Tongue (tissue), 2 donors: Measurements from ENCODE around the gene ZNF483. TPM values are rescaled to one million over a fixed set of nuclear protein-coding genes. Genes with fewer than 3 reads are reported as not detected.
"Not testable (repeated sequence)": the region's sequence is repeated elsewhere in the genome, so short reads cannot be mapped to it uniquely, and the experiment has no call there.

ENCODE experiments used
- DNase-seq: peaks from one replicate; pipeline ENCODE4 v3.0.0-alpha.2; 2015
- total RNA-seq: library from RNA; depleted of rRNA; stranded (reverse); fragments of >200 nt; gene quantifications from one replicate; pipeline ENCODE4 v1.2.3, GENCODE V29; 2014

ZNF483 gene
- total RNA-seq: 9.3 TPM

- peak; percentile 91 for DNase-seq
Observed at GRCh38 chr9:111525056-111525977, at the start of gene ZNF483. Gene ZNF483, plus strand, starts transcription at chr9:111525179. Its CDS starts 2,217 bp downstream, at chr9:111527396.

DNA sequence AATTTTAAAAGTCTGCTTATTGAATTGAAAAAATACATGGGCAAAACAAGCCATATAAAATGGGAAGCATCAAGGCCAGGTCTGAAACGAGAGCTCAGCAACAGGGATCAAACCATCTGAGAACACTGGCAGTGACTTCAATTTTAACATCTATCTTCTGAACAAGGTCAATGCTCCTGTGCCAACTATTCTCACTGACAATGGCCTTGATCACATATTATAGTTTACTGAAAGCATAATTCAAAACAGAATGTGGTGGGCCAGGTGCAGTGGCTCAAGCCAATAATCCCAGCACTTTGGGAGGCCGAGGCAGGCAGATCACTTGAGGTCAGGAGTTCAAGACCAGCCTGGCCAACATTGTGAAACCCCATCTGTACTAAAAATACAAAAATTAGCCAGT is 49.8 kb upstream of the ZNF483 start:
- no peak for DNase-seq

DNA sequence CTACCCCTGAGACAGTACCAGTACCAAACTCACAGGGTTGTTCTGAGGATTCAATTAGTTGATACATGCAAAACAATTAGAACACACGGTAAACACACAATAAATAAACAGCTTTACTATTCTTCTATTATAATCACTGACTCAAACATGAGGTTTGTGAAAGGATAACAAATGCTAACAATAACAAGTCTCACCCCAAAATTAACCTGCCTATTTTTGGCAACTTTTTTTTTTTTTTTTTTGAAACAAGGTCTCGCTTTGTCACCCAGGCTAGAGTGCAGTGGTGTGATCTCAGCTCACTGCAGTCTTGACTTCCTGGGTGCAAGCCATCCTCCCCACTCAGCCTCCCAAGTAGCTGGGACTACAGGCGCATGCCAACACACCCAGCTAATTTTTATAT is 47.3 kb upstream of the ZNF483 start:
- DNase-seq: no peak

- DNase-seq: no peak
Observed at GRCh38 chr9:111481885-111482636, 42.9 kb upstream of the ZNF483 start.

GRCh38 chr9:111482694-111483438 is 42.1 kb upstream of the ZNF483 start:
- peak; percentile 84 for DNase-seq

DNA sequence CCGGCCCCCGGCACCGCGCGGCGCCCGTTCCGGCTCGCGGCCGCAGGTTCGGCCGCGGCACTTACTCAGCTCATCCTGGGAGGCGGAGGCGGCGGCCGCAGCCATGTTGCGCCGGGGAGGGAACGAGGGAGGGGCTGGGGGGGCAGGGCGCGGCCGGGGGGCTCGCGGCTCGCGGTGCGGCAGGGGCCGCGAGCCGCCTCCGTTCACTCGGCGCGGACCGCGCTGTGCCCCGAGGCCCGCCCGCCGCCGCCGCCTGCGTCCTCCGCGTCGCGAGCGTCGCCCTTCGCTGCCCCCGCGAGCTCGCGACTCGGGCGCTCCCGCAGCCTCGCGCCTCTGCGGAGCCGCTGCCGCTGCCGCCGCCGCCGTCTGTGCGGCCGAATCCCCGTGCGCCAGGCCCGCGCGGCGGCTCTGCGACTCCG is 41.5 kb upstream of the ZNF483 start:
- peak; percentile 76 for DNase-seq

GRCh38 chr9:111483858-111484571 is 41.0 kb upstream of the ZNF483 start, which contains the start of gene ECPAS:
Gene ECPAS, minus strand, starts transcription at chr9:111484383. Its CDS starts 11,465 bp downstream, at chr9:111472918.
- peak; percentile 88 for DNase-seq

DNA sequence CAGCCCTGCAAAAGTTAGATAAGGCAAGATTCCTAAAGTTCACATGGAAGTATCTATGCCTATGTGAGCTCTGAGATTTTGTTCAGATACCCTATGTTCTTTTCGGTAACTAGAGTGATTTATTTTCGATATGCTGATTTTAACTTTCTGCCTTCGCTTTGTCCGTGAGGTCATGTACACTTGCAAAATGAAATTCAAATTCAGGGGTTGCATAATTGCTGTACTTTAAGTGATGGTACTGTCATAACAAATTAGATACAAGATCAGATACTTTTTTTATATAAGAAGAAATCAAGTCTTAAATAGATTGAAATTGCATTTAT is 40.4 kb upstream of the ZNF483 start:
- DNase-seq: no peak

DNA sequence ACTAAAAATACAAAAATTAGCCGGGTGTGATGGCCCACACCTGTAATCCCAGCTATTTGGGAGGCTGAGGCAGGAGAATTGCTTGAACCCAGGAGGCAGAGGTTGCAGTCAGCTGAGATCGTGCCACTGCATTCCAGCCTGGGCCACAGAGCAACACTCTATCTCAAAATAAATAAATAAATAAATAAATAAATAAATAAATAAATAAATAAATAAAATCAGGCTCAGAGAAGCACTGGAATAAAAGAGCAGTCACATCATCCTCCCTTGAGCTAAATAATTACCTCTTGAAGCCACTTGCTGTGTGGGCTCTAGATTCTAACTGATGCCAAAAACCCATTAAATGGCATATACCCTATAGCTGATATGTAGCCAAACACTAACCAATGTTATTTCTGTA is 27.8 kb upstream of the ZNF483 start:
- DNase-seq: not testable (repeated sequence)

DNA sequence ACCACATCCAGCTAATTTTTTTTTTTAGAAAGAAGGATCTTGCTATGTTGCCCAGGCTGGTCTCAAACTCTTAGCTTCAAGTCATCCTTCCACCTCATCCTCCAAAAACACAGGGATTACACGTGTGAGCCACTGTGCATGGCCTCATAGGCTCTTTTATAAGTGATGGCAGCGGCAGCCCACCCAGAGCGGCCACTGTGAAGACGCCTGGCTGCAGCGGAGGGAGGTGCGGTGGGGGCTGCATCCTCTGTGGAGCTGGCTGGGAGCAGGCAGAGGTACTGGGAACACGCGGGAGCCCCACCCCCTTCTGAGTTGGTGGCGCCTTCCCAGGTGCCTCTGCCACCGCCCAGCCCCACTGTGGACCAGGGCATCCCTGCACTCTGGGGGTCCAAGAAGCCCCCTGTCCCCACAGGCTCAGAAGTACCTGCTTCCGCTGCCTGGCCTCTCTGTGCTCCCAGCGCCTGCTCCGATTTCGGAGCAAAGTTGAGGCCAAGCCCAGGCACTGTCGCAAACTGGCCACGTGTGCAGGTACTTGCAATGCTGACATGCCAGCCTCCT is 23.9 kb upstream of the ZNF483 start:
- DNase-seq: no peak

DNA sequence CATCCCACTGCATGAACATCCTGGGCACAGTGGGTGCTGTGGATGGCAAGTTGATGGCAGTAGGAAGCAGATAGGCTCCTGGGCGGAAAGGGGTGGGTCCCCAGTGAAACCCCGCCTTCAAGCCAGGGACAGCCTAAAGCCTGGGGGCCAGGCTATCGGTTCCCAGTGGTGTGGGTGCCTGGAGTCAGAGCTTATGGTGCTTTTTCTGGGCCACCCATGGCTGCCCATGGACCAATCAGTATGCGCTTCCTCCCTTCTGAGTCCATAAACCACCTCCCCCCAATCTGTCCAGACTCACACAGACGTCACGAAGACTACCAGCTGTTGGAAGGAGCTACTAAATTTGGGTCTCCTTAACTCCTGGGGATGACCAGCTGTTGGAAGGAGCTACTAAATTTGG is 23.3 kb upstream of the ZNF483 start:
- peak; percentile 51 for DNase-seq

- no peak for DNase-seq
Observed at GRCh38 chr9:111502506-111502905, 22.5 kb upstream of the ZNF483 start.

- not testable (repeated sequence) for DNase-seq
Observed at GRCh38 chr9:111511581-111511980, 13.4 kb upstream of the ZNF483 start.

GRCh38 chr9:111514967-111515366 is 10.0 kb upstream of the ZNF483 start:
- DNase-seq: no peak

DNA sequence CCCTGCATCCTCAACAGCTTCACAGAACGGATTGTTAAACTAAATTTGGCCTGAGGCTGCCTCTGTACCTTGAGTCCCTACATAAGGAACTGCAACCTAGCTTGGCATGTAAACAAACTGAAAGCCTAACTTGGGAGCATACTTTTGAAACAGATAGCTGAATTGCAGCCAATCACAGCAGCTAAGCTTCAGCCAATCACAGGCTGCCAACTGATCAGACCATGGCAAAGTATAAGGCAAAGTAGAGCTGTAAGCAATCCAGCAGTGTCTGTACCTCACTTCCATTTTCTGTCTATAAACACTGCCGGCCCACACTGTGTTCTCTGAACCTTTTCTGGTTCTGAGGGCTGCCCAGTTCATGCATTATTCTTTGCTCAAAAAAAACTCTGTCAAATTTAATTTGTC is 8.9 kb upstream of the ZNF483 start:
- DNase-seq: no peak

- no peak for DNase-seq
Observed at GRCh38 chr9:111524731-111525055, 286 bp upstream of the ZNF483 start.

GRCh38 chr9:111527347-111527746 is 2.4 kb downstream of the ZNF483 start:
- DNase-seq: no peak

DNA sequence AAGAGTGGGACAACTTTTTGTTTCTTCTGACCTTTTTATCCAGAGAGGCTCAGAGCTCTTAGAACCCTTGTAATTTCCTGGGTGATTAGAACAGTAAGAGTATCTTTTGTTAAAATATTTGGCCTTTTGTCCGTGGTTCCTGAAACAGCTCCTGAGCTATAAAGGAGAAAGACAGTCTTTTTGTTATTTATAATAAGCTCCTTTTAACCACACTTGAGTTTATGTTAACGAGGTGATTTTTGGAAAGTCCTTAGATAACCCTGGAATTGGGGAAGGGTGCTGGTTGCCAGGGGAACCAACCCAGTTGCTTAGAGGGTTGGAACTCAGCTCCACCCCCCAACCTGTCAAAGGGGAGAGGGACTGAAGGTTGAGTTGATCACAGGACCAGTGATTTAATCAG is 4.8 kb downstream of the ZNF483 start:
- no peak for DNase-seq

GRCh38 chr9:111531716-111532115 is 6.7 kb downstream of the ZNF483 start:
- no peak for DNase-seq

DNA sequence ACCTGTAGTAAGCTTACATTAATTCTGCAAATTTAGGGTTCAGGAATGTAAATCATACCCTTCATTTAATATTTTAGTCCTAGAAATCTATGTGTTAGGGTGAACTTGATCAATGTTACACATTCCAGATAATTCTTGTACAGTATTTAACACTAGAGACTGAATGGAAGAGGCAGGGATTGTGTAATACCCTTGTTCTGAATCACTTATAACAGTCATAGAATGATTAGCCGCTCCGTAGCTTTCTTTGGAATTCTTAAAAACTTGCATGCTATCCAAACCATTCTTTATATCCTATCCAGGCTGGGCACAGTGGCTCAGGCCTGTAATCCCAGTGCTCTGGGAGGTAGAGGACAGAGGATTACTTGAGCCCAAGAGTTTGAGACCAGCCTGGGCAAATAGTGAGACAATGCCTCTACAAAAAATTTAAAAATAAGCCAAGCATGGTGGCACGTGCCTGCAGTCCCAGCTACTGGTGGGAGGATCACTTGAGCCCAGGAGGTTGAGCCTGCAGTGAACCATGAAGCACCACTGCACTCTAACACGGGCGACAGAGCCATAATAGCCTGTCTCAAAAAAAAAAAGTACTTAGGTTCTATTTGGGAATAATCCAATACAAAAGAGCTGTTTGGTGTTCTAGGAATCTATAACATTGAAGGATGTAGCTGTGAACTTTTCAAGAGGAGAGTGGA is 8.3 kb downstream of the ZNF483 start:
- no peak for DNase-seq
